HepG2 (cell line): ENCODE measurements around the gene TAOK3. TPM values are rescaled to one million over a fixed set of nuclear protein-coding genes. Genes with fewer than 3 reads are reported as not detected.

Experiments
- ATAC-seq: fragments of 200-7000 bp; cut with Tn5 transposase; 3 replicates; pipeline ENCODE4 v1.9.1; 2020; ENCODE audit warnings: mild to moderate bottlenecking, moderate library complexity
- BruUV-seq: library from RNA; stranded (reverse); fragments of 400-500 nt; replicated peaks from 2 replicates; lab custom pipeline; 2021; lab: Mats Ljungman, UMichigan
- CTCF ChIA-PET: fragments of 300-600 bp; formaldehyde crosslinking; extraction: SDS; loops from one replicate; lab custom pipeline; 2021; ENCODE audit warnings: low total read pairs, inconsistent platforms, low intra/inter-chr PET ratio; lab: Yijun Ruan, JAX
- POLR2A ChIA-PET: fragments of 350-600 bp; sonication (Branson Sonifier 250); formaldehyde crosslinking; loops from one replicate; lab custom pipeline; 2020; ENCODE audit warnings: antibody characterized with exemption, inconsistent platforms; lab: Yijun Ruan, JAX
- DNase-seq: peaks from one replicate; pipeline ENCODE4 v3.0.0-alpha.2; 2015; ENCODE audit warnings: low spot score
- FAIRE-seq: peaks from 3 replicates; lab custom pipeline; 2011; peaks lifted over from hg19 to GRCh38; lab: Jason Lieb, UNC
- H2AFZ ChIP-seq: one replicate; pipeline ENCODE4 v1.6.1; 2011; ENCODE audit warnings: low read length, inconsistent platforms
- H3K27ac ChIP-seq: fragments of 300-600 bp; 3 replicates; pipeline ENCODE4 v1.8.0; 2011; ENCODE audit warnings: mixed run types, mild to moderate bottlenecking, mixed read lengths, low read length, inconsistent platforms; ENCODE audit not compliant: insufficient read depth; ENCODE audit errors: extremely low read length
- H3K27me3 ChIP-seq, 2 experiments: fragments of 200-600 bp in 1 of 2; 2 replicates in 1 of 2; 3 replicates in 1 of 2; pipeline versions ENCODE4 v1.6.0 to v1.8.0; 2011; ENCODE audit warnings: low read length in 2 of 2, mild to moderate bottlenecking in 2 of 2, moderate library complexity in 2 of 2, inconsistent platforms in 1 of 2; ENCODE audit not compliant: insufficient read depth in 2 of 2, control insufficient read depth in 1 of 2
- H3K36me3 ChIP-seq, 2 experiments: fragments of 200-600 bp in 1 of 2; replicated peaks in 1 of 2; 2 replicates in 1 of 2; 3 replicates in 1 of 2; pipeline versions ENCODE4 v1.5.1 to v1.8.0; 2011; ENCODE audit warnings: low read length in 2 of 2, inconsistent platforms in 1 of 2; ENCODE audit not compliant: insufficient read depth in 2 of 2, control insufficient read depth in 1 of 2
- H3K4me1 ChIP-seq: 2 replicates; pipeline ENCODE4 v1.5.1; 2012; ENCODE audit warnings: low read length, inconsistent platforms; ENCODE audit not compliant: insufficient read depth
- H3K4me2 ChIP-seq: 2 replicates; pipeline ENCODE4 v1.6.0; 2011; ENCODE audit warnings: low read depth, low read length, inconsistent platforms
- H3K4me3 ChIP-seq, 3 experiments: fragments of 200-600 bp in 1 of 3; sonication (generic), shearing (Covaris generic) in 1 of 3; replicated peaks in 1 of 3; 2 replicates each; pipeline ENCODE4 v1.5.1; 2011 to 2016; ENCODE audit warnings: low read length in 3 of 3, inconsistent platforms in 2 of 3, low read depth in 2 of 3, mild to moderate bottlenecking in 2 of 3, control low read depth in 1 of 3, mixed read lengths in 1 of 3; ENCODE audit not compliant: insufficient read depth in 1 of 3
- H3K79me2 ChIP-seq: one replicate; pipeline ENCODE4 v1.6.1; 2011; ENCODE audit warnings: low read length, inconsistent platforms; ENCODE audit not compliant: insufficient read depth
- H3K9ac ChIP-seq: 2 replicates; pipeline ENCODE4 v1.6.0; 2011; ENCODE audit warnings: mild to moderate bottlenecking, low read depth, low read length, inconsistent platforms; ENCODE audit not compliant: insufficient read depth
- H3K9me3 ChIP-seq: 2 replicates; pipeline ENCODE4 v1.5.1; 2012; ENCODE audit warnings: mild to moderate bottlenecking, low read length
- H4K20me1 ChIP-seq: 2 replicates; pipeline ENCODE4 v1.6.0; 2011; ENCODE audit warnings: inconsistent platforms, mild to moderate bottlenecking, low read length, moderate library complexity; ENCODE audit not compliant: insufficient read depth
- CBX5 ChIP-seq: sonication (generic); formaldehyde crosslinking; IDR thresholded peaks from 2 replicates; pipeline ENCODE4 v1.4.0; 2020; ENCODE audit warnings: missing genetic modification reagents, borderline replicate concordance
- CEBPG ChIP-seq: IDR thresholded peaks from 2 replicates; pipeline ENCODE4 v1.6.1; 2016
- FIP1L1 ChIP-seq: fragments of 200-400 bp; formaldehyde crosslinking; IDR thresholded peaks from 2 replicates; pipeline ENCODE4 v1.6.1; 2018; ENCODE audit warnings: low read depth, mild to moderate bottlenecking, low read length, moderate library complexity, borderline replicate concordance; ENCODE audit not compliant: insufficient read depth
- GATA4 ChIP-seq: sonication (generic); IDR thresholded peaks from 2 replicates; pipeline ENCODE4 v1.6.1; 2016; ENCODE audit warnings: antibody characterized with exemption, low read depth, borderline replicate concordance
- GMEB1 ChIP-seq: sonication (generic); formaldehyde crosslinking; IDR thresholded peaks from 2 replicates; pipeline ENCODE4 v1.5.1; 2020; ENCODE audit warnings: missing genetic modification reagents, mild to moderate bottlenecking, borderline replicate concordance
- NR2F1 ChIP-seq, 2 experiments: fragments of 450-650 bp in 1 of 2; formaldehyde crosslinking in 1 of 2; IDR thresholded peaks; 2 replicates each; pipeline versions ENCODE4 v1.5.0 to v1.6.1; 2016 to 2020; ENCODE audit warnings: mild to moderate bottlenecking in 1 of 2, missing compliant biosample characterization in 1 of 2, missing genetic modification reagents in 1 of 2, moderate library complexity in 1 of 2
- PAX8 ChIP-seq: sonication (generic); formaldehyde crosslinking; IDR thresholded peaks from 2 replicates; pipeline ENCODE4 v1.8.0; 2022; ENCODE audit warnings: mild to moderate bottlenecking, missing genetic modification reagents, borderline replicate concordance
- RNF219 ChIP-seq: sonication (generic); formaldehyde crosslinking; IDR thresholded peaks from 2 replicates; pipeline ENCODE4 v1.5.0; 2020; ENCODE audit warnings: mild to moderate bottlenecking, missing genetic modification reagents
- SRSF4 ChIP-seq: fragments of 200-400 bp; formaldehyde crosslinking; IDR thresholded peaks from one replicate; pipeline ENCODE4 v1.6.1; 2018; ENCODE audit warnings: mild to moderate bottlenecking, low read depth, low read length, moderate library complexity; ENCODE audit not compliant: poor library complexity, severe bottlenecking
- TBX3 ChIP-seq: fragments of 450-650 bp; IDR thresholded peaks from 2 replicates; pipeline ENCODE4 v1.6.1; 2017; ENCODE audit warnings: antibody characterized with exemption, mild to moderate bottlenecking, inconsistent platforms, borderline replicate concordance
- TSC22D2 ChIP-seq: sonication (generic); formaldehyde crosslinking; IDR thresholded peaks from 2 replicates; pipeline ENCODE4 v1.5.1; 2020; ENCODE audit warnings: missing genetic modification reagents, mild to moderate bottlenecking, borderline replicate concordance
- ZNF800 ChIP-seq: sonication (generic); formaldehyde crosslinking; IDR thresholded peaks from 2 replicates; pipeline ENCODE4 v1.4.0; 2020; ENCODE audit warnings: missing genetic modification reagents
- ZXDC ChIP-seq: sonication (generic); formaldehyde crosslinking; IDR thresholded peaks from 2 replicates; pipeline ENCODE4 v1.5.0; 2020; ENCODE audit warnings: mild to moderate bottlenecking, missing genetic modification reagents
- WGBS: methylation state at CpG from one replicate; pipeline ENCODE4 v1.1.6; 2017; ENCODE audit warnings: low lambda C conversion rate; 5-methylcytosine and 5-hydroxymethylcytosine counted together
- in situ Hi-C: cut with HindIII; loops from 2 replicates; pipeline ENCODE4 v1.10.0; 2017; ENCODE audit warnings: low pct_unique_long_range_greater_than_20kb; ENCODE audit not compliant: extremely low pct_ligation_motif_present
- intact Hi-C: fragments of 100-400 bp; cut with micrococcal nuclease; formaldehyde crosslinking; loops from one replicate; pipeline ENCODE4 v1.10.0; 2022; ENCODE audit not compliant: unreplicated experiment
- polyA plus RNA-seq, 8 experiments: library from polyadenylated mRNA; depleted of rRNA in 3 of 8; stranded (reverse) in 7 of 8; unstranded in 1 of 8; fragments of >200 nt; fragmentation: Illumina TruSeq in 4 of 8; extraction: Trizol in 4 of 8; gene quantifications; 2 replicates each; pipeline versions ENCODE4 v1.2.1 to v1.2.3, GENCODE V29; 2011 to 2016; ENCODE audit warnings: low read depth in 4 of 8, missing spikeins in 1 of 8, mixed read lengths in 1 of 8; ENCODE audit not compliant: insufficient read depth in 1 of 8
- total RNA-seq, 5 experiments: library from RNA; depleted of rRNA; stranded (reverse); fragments of >200 nt; fragmentation: Illumina TruSeq; extraction: Trizol; gene quantifications; 2 replicates each; pipeline ENCODE4 v1.2.3, GENCODE V29; 2016; ENCODE audit warnings: low read depth in 1 of 5

Gene TAOK3
- total and polyA plus RNA-seq, 2 of the 13 experiments (the other 11 are each of a cell fraction or from before 2014, with no cell fraction given): 10.4 to 12.3 TPM

- TF ChIP-seq TSC22D2 (CRISPR knock-in tag): no peak
These were observed 30.6 kb downstream of the TAOK3 start (continued) for GRCh38 chr12:118342090-118342489.

GRCh38 chr12:118337194-118337838, 35.4 kb downstream of the TAOK3 start:
- FAIRE-seq: no peak
- no peaks in the 10 kb centered on the region for H4K20me1 ChIP-seq
- in situ Hi-C loops: no loop called here
- H3K4me2 ChIP-seq: no peak overlapping the region
- H3K27ac ChIP-seq: no peak overlapping the region
- H3K79me2 ChIP-seq: peaks cover 2% of the 10 kb centered on the region
- H3K9me3 ChIP-seq: no peaks in the 10 kb centered on the region
- no peaks in the 10 kb centered on the region for H3K36me3 ChIP-seq
- no peak for DNase-seq
- POLR2A ChIA-PET: no interaction called here
- H3K4me3 ChIP-seq: no peak overlapping the region
- intact Hi-C loops: no loop called here
- BruUV-seq: no TSS peak
- WGBS: 93% methylated on average over 6 of the region's 6 CpGs
- no peaks in the 10 kb centered on the region for H3K27me3 ChIP-seq
- CTCF ChIA-PET: no interaction called here
- H3K9ac ChIP-seq: no peak overlapping the region
- ATAC-seq: no peak
- no peak overlapping the region for H2AFZ ChIP-seq
- H3K4me1 ChIP-seq: peaks cover 5% of the 10 kb centered on the region; the same call in 1 of the 2 replicates
- TF ChIP-seq TBX3 (no peak), NR2F1 (CRISPR knock-in tag; IDR thresholded peaks at IDR 0.05) (no peak), GATA4 (no peak), GMEB1 (CRISPR knock-in tag) (no peak), ZXDC (CRISPR knock-in tag) (no peak), SRSF4 (no peak), ZNF800 (CRISPR knock-in tag) (no peak), FIP1L1 (no peak), RNF219 (CRISPR knock-in tag) (no peak), CEBPG (CRISPR knock-in tag) (no peak), CBX5 (CRISPR knock-in tag) (no peak), PAX8 (no peak)
